PC-3 (cell line): ENCODE data around the gene PRKCD. TPM values are rescaled to one million over a fixed set of nuclear protein-coding genes. Genes with fewer than 3 reads are reported as not detected.

Experiments used
- ATAC-seq: fragments of 200-7000 bp; cut with Tn5 transposase; 2 replicates; pipeline ENCODE4 v1.9.1; 2020; ENCODE audit warnings: mild to moderate bottlenecking, moderate library complexity
- BruUV-seq: library from RNA; stranded (reverse); fragments of 400-500 nt; replicated peaks from 2 replicates; lab custom pipeline; 2021; lab: Mats Ljungman, UMichigan
- CTCF ChIA-PET: fragments of 300-600 bp; sonication (Branson Sonifier 250); formaldehyde crosslinking; loops from one replicate; lab custom pipeline; 2022; ENCODE audit warnings: antibody characterized with exemption; lab: Charles Lee
- POLR2A ChIA-PET: fragments of 300-600 bp; sonication (Branson Sonifier 250); formaldehyde crosslinking; loops from one replicate; lab custom pipeline; 2022; ENCODE audit warnings: antibody characterized with exemption; ENCODE audit not compliant: unreplicated experiment; lab: Charles Lee
- DNase-seq: peaks from one replicate; pipeline ENCODE4 v3.0.0-alpha.2; 2015
- H2AFZ ChIP-seq: fragments of 300-600 bp; sonication (generic); 2 replicates; pipeline ENCODE4 v1.6.0; 2016; ENCODE audit warnings: antibody characterized with exemption, low read length
- H3F3A ChIP-seq: fragments of 300-600 bp; sonication (generic); one replicate; pipeline ENCODE4 v1.6.0; 2017; ENCODE audit warnings: antibody characterized with exemption, low read length, control low read depth, mild to moderate bottlenecking; ENCODE audit not compliant: unreplicated experiment
- H3K27ac ChIP-seq: fragments of 300-600 bp; sonication (generic); 2 replicates; pipeline ENCODE4 v1.5.1; 2016; ENCODE audit warnings: mild to moderate bottlenecking, low read length
- H3K27me3 ChIP-seq: fragments of 300-600 bp; sonication (generic); 2 replicates; pipeline ENCODE4 v1.6.1; 2016; ENCODE audit warnings: low read length, mixed read lengths
- H3K36me3 ChIP-seq: fragments of 300-600 bp; sonication (generic); 2 replicates; pipeline ENCODE4 v1.6.1; 2016; ENCODE audit warnings: low read depth, mixed run types, low read length, mixed read lengths
- H3K4me1 ChIP-seq: fragments of 300-600 bp; sonication (generic); 2 replicates; pipeline ENCODE4 v1.5.1; 2016; ENCODE audit warnings: low read length; ENCODE audit not compliant: insufficient read depth
- H3K4me2 ChIP-seq: fragments of 300-600 bp; sonication (generic); 2 replicates; pipeline ENCODE4 v1.6.0; 2016; ENCODE audit warnings: low read length
- H3K4me3 ChIP-seq: fragments of 300-600 bp; sonication (generic); 2 replicates; pipeline ENCODE4 v1.5.1; 2016; ENCODE audit warnings: mild to moderate bottlenecking, low read length, mixed read lengths
- H3K79me2 ChIP-seq: fragments of 300-600 bp; sonication (generic); 2 replicates; pipeline ENCODE4 v1.6.1; 2017; ENCODE audit warnings: low read length, mixed read lengths
- H3K9ac ChIP-seq: fragments of 300-600 bp; sonication (generic); 2 replicates; pipeline ENCODE4 v1.6.0; 2016; ENCODE audit warnings: mild to moderate bottlenecking, low read length
- H3K9me2 ChIP-seq: fragments of 300-600 bp; sonication (generic); replicated peaks from 2 replicates; pipeline ENCODE4 v1.6.1; 2016; ENCODE audit warnings: mixed run types, low read length, mixed read lengths
- H3K9me3 ChIP-seq: fragments of 300-600 bp; sonication (generic); 2 replicates; pipeline ENCODE4 v1.6.1; 2016; ENCODE audit warnings: low read length, mixed read lengths
- H4K20me1 ChIP-seq: fragments of 300-600 bp; sonication (generic); 2 replicates; pipeline ENCODE4 v1.6.1; 2016; ENCODE audit warnings: low read length, mixed read lengths
- CTCF ChIP-seq: fragments of 300-600 bp; sonication (generic); conservative IDR thresholded peaks from 2 replicates; pipeline ENCODE4 v1.5.1; 2017; ENCODE audit warnings: antibody characterized with exemption, low read depth, mild to moderate bottlenecking, low read length
- EZH2 ChIP-seq: fragments of 300-600 bp; sonication (generic); IDR thresholded peaks from one replicate; pipeline ENCODE4 v1.6.1; 2017; ENCODE audit warnings: antibody characterized with exemption, mild to moderate bottlenecking, low read length; ENCODE audit not compliant: unreplicated experiment
- EZH2phosphoT487 ChIP-seq: fragments of 300-600 bp; sonication (generic); IDR thresholded peaks from 2 replicates; pipeline ENCODE4 v1.6.1; 2018; ENCODE audit warnings: mild to moderate bottlenecking, antibody characterized with exemption, low read length, borderline replicate concordance
- intact Hi-C: fragments of 100-400 bp; cut with micrococcal nuclease; formaldehyde crosslinking; loops from 2 replicates; pipeline ENCODE4 v1.9.0; 2023
- total RNA-seq: library from RNA; depleted of rRNA; stranded (reverse); fragments of >200 nt; gene quantifications from 2 replicates; pipeline ENCODE4 v1.2.3, GENCODE V29; 2014

PRKCD gene
- total RNA-seq, 1 experiment from 2014 or later, result 7.8 TPM

- H3K4me2 ChIP-seq, result peak overlapping the region; percentile 87
- ChIA-PET CTCF (interaction anchor here (0.7 kb wide), 1 partner anchor 29 kb away, joined by 4 read pairs; no protein-coding TSS in a partner anchor), POLR2A (no interaction called here)
- intact Hi-C loops, result no loop called here
- H3K27me3 ChIP-seq, result no peaks in the 10 kb centered on the region
- H3K4me3 ChIP-seq, result peak overlapping the region; percentile 96
- H3F3A ChIP-seq, result no peaks in the 10 kb centered on the region
- H3K27ac ChIP-seq, result no peak overlapping the region
- H3K79me2 ChIP-seq, result peaks cover 71% of the 10 kb centered on the region
- H4K20me1 ChIP-seq, result peaks cover 16% of the 10 kb centered on the region; the same call in 1 of the 2 replicates
- H3K9ac ChIP-seq, result no peak overlapping the region
- no peak for ATAC-seq
- H3K9me2 ChIP-seq, result no peaks in the 10 kb centered on the region
- no peaks in the 10 kb centered on the region for H3K9me3 ChIP-seq
- TF ChIP-seq CTCF (no peak), EZH2phosphoT487 (no peak), EZH2 (no peak)
- H2AFZ ChIP-seq, result no peak overlapping the region
- peaks cover 40% of the 10 kb centered on the region for H3K4me1 ChIP-seq
- no peak for DNase-seq
- no peaks in the 10 kb centered on the region; the same call in 1 of the 2 replicates for H3K36me3 ChIP-seq
- TSS peak; percentile 45 for BruUV-seq
These were observed 2.7 kb downstream of the PRKCD start for GRCh38 chr3:53163444-53164387.

GRCh38 chr3:53164911-53165310, 3.9 kb downstream of the PRKCD start:
- no peak overlapping the region for H3K27ac ChIP-seq
- no TSS peak for BruUV-seq
- no peaks in the 10 kb centered on the region for H3K9me2 ChIP-seq
- no peaks in the 10 kb centered on the region for H3F3A ChIP-seq
- H3K4me2 ChIP-seq, result no peak overlapping the region
- ChIA-PET POLR2A (no interaction called here), CTCF (no interaction called here)
- H4K20me1 ChIP-seq, result peaks cover 16% of the 10 kb centered on the region; the same call in 1 of the 2 replicates
- H3K4me3 ChIP-seq, result no peak overlapping the region
- H2AFZ ChIP-seq, result no peak overlapping the region
- H3K4me1 ChIP-seq, result peaks cover 29% of the 10 kb centered on the region
- intact Hi-C loops, result no loop called here
- TF ChIP-seq EZH2phosphoT487 (no peak), CTCF (no peak), EZH2 (no peak)
- no peak overlapping the region for H3K9ac ChIP-seq
- ATAC-seq (no peak), DNase-seq (no peak)
- H3K27me3 ChIP-seq, result no peaks in the 10 kb centered on the region
- no peaks in the 10 kb centered on the region; the same call in 1 of the 2 replicates for H3K36me3 ChIP-seq
- H3K9me3 ChIP-seq, result no peaks in the 10 kb centered on the region
- peaks cover 75% of the 10 kb centered on the region for H3K79me2 ChIP-seq
